IMR-90 (cell line): ENCODE data around the gene PDLIM5. TPM values are rescaled to one million over a fixed set of nuclear protein-coding genes. Genes with fewer than 3 reads are reported as not detected.

Experiments used
- ATAC-seq: fragments of 200-7000 bp; cut with Tn5 transposase; 2 replicates; pipeline ENCODE4 v1.9.1; 2020; ENCODE audit warnings: low read depth, mild to moderate bottlenecking, moderate library complexity
- BruUV-seq: library from RNA; stranded (reverse); fragments of 400-500 nt; replicated peaks from 2 replicates; lab custom pipeline; 2021; lab: Mats Ljungman, UMichigan
- CTCF ChIA-PET: fragments of 300-600 bp; formaldehyde crosslinking; extraction: SDS; loops from one replicate; lab custom pipeline; 2021; ENCODE audit warnings: antibody characterized with exemption; lab: Yijun Ruan, JAX
- POLR2A ChIA-PET: fragments of 300-600 bp; sonication (Branson Sonifier 250); formaldehyde crosslinking; loops from one replicate; lab custom pipeline; 2022; ENCODE audit warnings: antibody characterized with exemption; ENCODE audit not compliant: unreplicated experiment; lab: Charles Lee
- DNase-seq: peaks from one replicate; pipeline ENCODE4 v3.0.0; 2013
- H2AFZ ChIP-seq: replicated peaks from 2 replicates; pipeline ENCODE3; 2013; ENCODE audit warnings: low read length, mild to moderate bottlenecking; ENCODE audit not compliant: poor library complexity
- H2AK5ac ChIP-seq: 2 replicates; pipeline ENCODE4 v1.6.1; 2013; ENCODE audit warnings: low read depth, low read length, inconsistent platforms
- H2AK9ac ChIP-seq: replicated peaks from 2 replicates; pipeline ENCODE3; 2013; ENCODE audit warnings: mild to moderate bottlenecking, low read depth, low read length, moderate library complexity; ENCODE audit not compliant: poor library complexity
- H2BK120ac ChIP-seq: 2 replicates; pipeline ENCODE4 v1.6.1; 2013; ENCODE audit warnings: low read depth, low read length, inconsistent platforms
- H2BK15ac ChIP-seq: 3 replicates; pipeline ENCODE4 v1.6.1; 2013; ENCODE audit warnings: low read depth, low read length, inconsistent platforms
- H2BK20ac ChIP-seq: 2 replicates; pipeline ENCODE4 v1.6.1; 2013; ENCODE audit warnings: low read depth, mild to moderate bottlenecking, inconsistent platforms, low read length, moderate library complexity
- H2BK5ac ChIP-seq: 2 replicates; pipeline ENCODE4 v1.6.1; 2013; ENCODE audit warnings: mild to moderate bottlenecking, low read depth, low read length, inconsistent platforms; ENCODE audit not compliant: poor library complexity, severe bottlenecking
- H3K14ac ChIP-seq: replicated peaks from 2 replicates; pipeline ENCODE4 v1.6.1; 2013; ENCODE audit warnings: low read depth, low read length, inconsistent platforms
- H3K18ac ChIP-seq: 2 replicates; pipeline ENCODE4 v1.6.1; 2013; ENCODE audit warnings: low read depth, low read length, control low read depth
- H3K23ac ChIP-seq: 2 replicates; pipeline ENCODE4 v1.6.1; 2013; ENCODE audit warnings: low read depth, low read length, inconsistent platforms
- H3K27ac ChIP-seq: 2 replicates; pipeline ENCODE4 v1.5.1; 2013; ENCODE audit warnings: mild to moderate bottlenecking, control low read depth, low read length; ENCODE audit not compliant: insufficient read depth
- H3K27me3 ChIP-seq: 2 replicates; pipeline ENCODE4 v1.6.1; 2013; ENCODE audit warnings: low read length; ENCODE audit not compliant: control insufficient read depth, insufficient read depth
- H3K36me3 ChIP-seq: 2 replicates; pipeline ENCODE4 v1.6.1; 2013; ENCODE audit warnings: low read length, mixed read lengths; ENCODE audit not compliant: control insufficient read depth, insufficient read depth
- H3K4ac ChIP-seq: 2 replicates; pipeline ENCODE4 v1.6.1; 2013; ENCODE audit warnings: low read depth, low read length, inconsistent platforms
- H3K4me1 ChIP-seq: 2 replicates; pipeline ENCODE4 v1.6.1; 2013; ENCODE audit warnings: low read length, mixed read lengths; ENCODE audit not compliant: control insufficient read depth, insufficient read depth
- H3K4me2 ChIP-seq: 2 replicates; pipeline ENCODE4 v1.6.1; 2013; ENCODE audit warnings: low read depth, mild to moderate bottlenecking, control low read depth, low read length, moderate library complexity
- H3K4me3 ChIP-seq: 2 replicates; pipeline ENCODE4 v1.5.1; 2013; ENCODE audit warnings: low read depth, mild to moderate bottlenecking, control low read depth, low read length, moderate library complexity; ENCODE audit not compliant: insufficient read depth
- H3K56ac ChIP-seq: 2 replicates; pipeline ENCODE4 v1.6.1; 2013; ENCODE audit warnings: low read length, inconsistent platforms; ENCODE audit not compliant: insufficient read depth; ENCODE audit errors: extremely low read depth
- H3K79me1 ChIP-seq, 2 experiments: 2 replicates each; pipeline ENCODE4 v1.6.1; 2013; ENCODE audit warnings: low read length in 2 of 2, inconsistent platforms in 1 of 2, low read depth in 1 of 2
- H3K9ac ChIP-seq: 2 replicates; pipeline ENCODE4 v1.6.1; 2013; ENCODE audit warnings: low read depth, low read length, control low read depth
- H3K9me1 ChIP-seq: 2 replicates; pipeline ENCODE4 v1.6.1; 2013; ENCODE audit warnings: low read length, inconsistent platforms; ENCODE audit not compliant: insufficient read depth
- H3K9me3 ChIP-seq: 2 replicates; pipeline ENCODE4 v1.6.1; 2013; ENCODE audit warnings: low read length; ENCODE audit not compliant: control insufficient read depth, insufficient read depth
- H4K20me1 ChIP-seq: 2 replicates; pipeline ENCODE4 v1.6.1; 2013; ENCODE audit warnings: low read length, inconsistent platforms; ENCODE audit not compliant: insufficient read depth
- H4K5ac ChIP-seq: 2 replicates; pipeline ENCODE4 v1.6.1; 2013; ENCODE audit warnings: mild to moderate bottlenecking, low read depth, low read length, control low read depth
- H4K8ac ChIP-seq, 2 experiments: 2 replicates each; pipeline ENCODE4 v1.6.1; 2013; ENCODE audit warnings: low read depth in 2 of 2, low read length in 2 of 2, control low read depth in 1 of 2, inconsistent platforms in 1 of 2
- H4K91ac ChIP-seq: 2 replicates; pipeline ENCODE4 v1.6.1; 2013; ENCODE audit warnings: low read depth, low read length, inconsistent platforms; ENCODE audit not compliant: insufficient read depth
- BHLHE40 ChIP-seq: fragments of 150-350 bp; IDR thresholded peaks from 2 replicates; pipeline ENCODE4 v1.6.1; 2016; ENCODE audit warnings: mild to moderate bottlenecking, low read depth, low read length
- CEBPB ChIP-seq: IDR thresholded peaks from 2 replicates; pipeline ENCODE4 v1.6.1; 2012; ENCODE audit warnings: low read depth, low read length, improper control_type of control experiment
- CTCF ChIP-seq: conservative IDR thresholded peaks from 2 replicates; pipeline ENCODE4 v1.5.1; 2012; ENCODE audit warnings: mild to moderate bottlenecking, low read depth, low read length, improper control_type of control experiment
- MAFK ChIP-seq: IDR thresholded peaks from 2 replicates; pipeline ENCODE4 v1.6.1; 2012; ENCODE audit warnings: low read depth, low read length, improper control_type of control experiment
- NFE2L2 ChIP-seq: fragments of 150-350 bp; IDR thresholded peaks from 2 replicates; pipeline ENCODE4 v1.6.1; 2016; ENCODE audit warnings: low read depth, mild to moderate bottlenecking, low read length
- SMC3 ChIP-seq: fragments of 150-350 bp; IDR thresholded peaks from 2 replicates; pipeline ENCODE4 v1.6.1; 2016; ENCODE audit warnings: low read depth, mild to moderate bottlenecking, antibody characterized with exemption, low read length, moderate library complexity
- WGBS, 2 experiments: methylation state at CpG; one replicate each; pipeline versions ENCODE4 v1.1.5 to v1.1.7; 2013; ENCODE audit warnings: missing lambda C conversion rate in 2 of 2; ENCODE audit not compliant: insufficient read length in 1 of 2; ENCODE audit errors: extremely low coverage in 2 of 2; 5-methylcytosine and 5-hydroxymethylcytosine counted together
- dilution Hi-C: fragments of 300-500 bp; cut with HindIII; formaldehyde crosslinking; loops from one replicate; pipeline ENCODE4 v1.14.3; 2018; ENCODE audit warnings: low sequenced_read_pairs; ENCODE audit not compliant: unreplicated experiment
- in situ Hi-C: fragments of 300-500 bp; cut with MboI; formaldehyde crosslinking; loops from 3 replicates; pipeline ENCODE4 v1.14.3; 2019; ENCODE audit warnings: low sequenced_read_pairs, inconsistent platforms, mixed read lengths
- intact Hi-C: fragments of 100-400 bp; cut with micrococcal nuclease; formaldehyde crosslinking; loops from 2 replicates; pipeline ENCODE4 v1.10.0; 2022
- polyA plus RNA-seq, 3 experiments: library from polyadenylated mRNA; depleted of rRNA; stranded (reverse); fragments of >200 nt; gene quantifications; 2 replicates each; pipeline ENCODE4 v1.2.3, GENCODE V29; 2012; ENCODE audit warnings: low replicate concordance in 1 of 3
- total RNA-seq: library from RNA; depleted of rRNA; stranded (reverse); fragments of >200 nt; gene quantifications from 2 replicates; pipeline ENCODE4 v1.2.3, GENCODE V29; 2012

The PDLIM5 gene
- total and polyA plus RNA-seq, 2 of the 4 experiments (the other 2 are of a cell fraction) = 96.5 to 188 TPM

- H2AFZ ChIP-seq = no peak overlapping the region
- H3K4ac ChIP-seq = peak overlapping the region; percentile 65; the same call in 1 of the 2 replicates
- ATAC-seq = peak; percentile 83
- CTCF ChIA-PET = interaction anchor here (0.7 kb wide), 1 partner anchor 51 kb away, joined by 3 read pairs; no protein-coding TSS in a partner anchor
- DNase-seq = peak; percentile 78
- in situ Hi-C loops = no loop called here
- H3K56ac ChIP-seq = no peak overlapping the region
- H2BK20ac ChIP-seq = no peak overlapping the region; the same call in 1 of the 2 replicates
- H2BK120ac ChIP-seq = no peak overlapping the region
- H3K79me1 ChIP-seq = peaks cover 11 to 16% of the 10 kb centered on the region in 2 experiments
- peak overlapping the region; percentile 12 to 53; a peak in 2 of 4 replicates for H4K8ac ChIP-seq
- no TSS peak for BruUV-seq
- H3K27me3 ChIP-seq = no peaks in the 10 kb centered on the region
- H3K4me2 ChIP-seq = no peak overlapping the region
- no peaks in the 10 kb centered on the region for H4K20me1 ChIP-seq
- peaks cover 9% of the 10 kb centered on the region for H3K9me1 ChIP-seq
- no peak overlapping the region for H4K5ac ChIP-seq
- H3K36me3 ChIP-seq = peaks cover 5% of the 10 kb centered on the region; the same call in 1 of the 2 replicates
- no peak overlapping the region for H2BK15ac ChIP-seq
- no peak overlapping the region for H3K4me3 ChIP-seq
- H3K14ac ChIP-seq = no peak overlapping the region
- intact Hi-C loops = loop anchor here (5.0 to 10.0 kb wide), 2 partner anchors 233 to 1940 kb away; no protein-coding TSS in a partner anchor
- no peak overlapping the region for H3K9ac ChIP-seq
- no peaks in the 10 kb centered on the region for H3K9me3 ChIP-seq
- no peak overlapping the region for H2AK9ac ChIP-seq
- POLR2A ChIA-PET = no interaction called here
- dilution Hi-C loops = loop anchor here (25.0 kb wide), 1 partner anchor 470 kb away; no protein-coding TSS in a partner anchor
- no peak overlapping the region for H4K91ac ChIP-seq
- no CpG with 5 or more reads among the region's 3 CpGs for WGBS, 2 experiments
- no peak overlapping the region; the same call in 1 of the 2 replicates for H3K18ac ChIP-seq
- no peak overlapping the region for H2AK5ac ChIP-seq
- no peak overlapping the region for H3K23ac ChIP-seq
- TF ChIP-seq CEBPB (no peak), BHLHE40 (no peak), NFE2L2 (peak; percentile 80), CTCF (no peak), MAFK (peak; percentile 10; the same call in 1 of the 2 replicates), SMC3 (no peak)
- H3K4me1 ChIP-seq = peaks cover 2% of the 10 kb centered on the region; the same call in 1 of the 2 replicates
- H2BK5ac ChIP-seq = peak overlapping the region; percentile 76
- H3K27ac ChIP-seq = no peak overlapping the region
Observed at GRCh38 chr4:94641702-94642560, 190.2 kb downstream of the PDLIM5 start.
